Stomach smooth muscle (tissue), 2 donors: ENCODE data around the gene NR2C2.

Experiments
- H3K27ac ChIP-seq: one replicate; pipeline ENCODE4 v1.7.0; 2013; ENCODE audit warnings: mild to moderate bottlenecking, low read length, inconsistent platforms
- H3K27me3 ChIP-seq, 2 donors: one replicate each; pipeline ENCODE4 v1.7.0; 2013; ENCODE audit warnings: low read length in 2 of 2; ENCODE audit not compliant: insufficient read depth in 2 of 2, control insufficient read depth in 1 of 2
- H3K36me3 ChIP-seq, 2 donors: one replicate each; pipeline ENCODE4 v1.7.0; 2013; ENCODE audit warnings: low read length in 2 of 2; ENCODE audit not compliant: control insufficient read depth in 2 of 2, insufficient read depth in 2 of 2
- H3K4me1 ChIP-seq: one replicate; pipeline ENCODE4 v1.7.0; 2013; ENCODE audit warnings: low read length; ENCODE audit not compliant: control insufficient read depth, insufficient read depth
- H3K4me3 ChIP-seq, 2 donors: one replicate each; pipeline ENCODE4 v1.7.0; 2013; ENCODE audit warnings: low read length in 2 of 2
- H3K9ac ChIP-seq, 2 donors: one replicate each; pipeline ENCODE4 v1.7.0; 2013; ENCODE audit warnings: low read length in 2 of 2, mild to moderate bottlenecking in 1 of 2
- H3K9me3 ChIP-seq, 2 donors: one replicate each; pipeline ENCODE4 v1.7.0; 2013; ENCODE audit warnings: low read length in 2 of 2; ENCODE audit not compliant: control insufficient read depth in 2 of 2
- donor health status: healthy.
- donor health status: Pancreatic carcinoma.

The NR2C2 gene

GRCh38 chr3:15017191-15017590, 69.8 kb downstream of the NR2C2 start:
- Histone ChIP-seq H3K4me3 (no peak overlapping the region), H3K4me1 (no peaks in the 10 kb centered on the region), H3K9ac (no peak overlapping the region), H3K9me3 (no peaks in the 10 kb centered on the region), H3K27ac (no peak overlapping the region), H3K36me3 (peaks cover 35 to 56% of the 10 kb centered on the region in 2 donors), H3K27me3 (no peaks in the 10 kb centered on the region)

DNA sequence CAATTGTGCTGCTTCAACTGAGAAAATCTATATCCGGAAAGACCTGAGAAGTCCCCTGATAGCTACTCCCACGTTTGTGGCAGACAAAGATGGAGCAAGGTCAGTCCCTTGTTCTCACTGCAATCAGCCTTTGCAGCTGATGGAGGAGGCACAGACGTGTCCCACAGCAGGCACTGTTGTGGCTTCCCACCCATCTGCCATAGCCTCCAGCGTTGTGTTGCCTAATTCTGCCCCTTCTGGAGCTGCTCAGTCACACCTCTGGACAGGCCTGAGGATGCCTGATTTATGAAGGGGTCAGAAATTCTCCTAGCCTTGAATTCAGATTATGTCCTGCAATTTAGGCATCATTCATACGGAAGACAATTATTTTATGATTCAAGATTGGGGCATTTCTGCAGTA, 75.9 kb downstream of the NR2C2 start:
- Histone ChIP-seq H3K4me1 (no peaks in the 10 kb centered on the region), H3K36me3 (peaks cover 37 to 48% of the 10 kb centered on the region in 2 donors), H3K9me3 (no peaks in the 10 kb centered on the region), H3K27ac (no peak overlapping the region), H3K4me3 (no peak overlapping the region), H3K9ac (no peak overlapping the region), H3K27me3 (no peaks in the 10 kb centered on the region)

GRCh38 chr3:15023719-15024118, 76.3 kb downstream of the NR2C2 start:
- Histone ChIP-seq H3K9ac (no peak overlapping the region), H3K36me3 (peaks cover 42 to 48% of the 10 kb centered on the region in 2 donors), H3K4me1 (no peaks in the 10 kb centered on the region), H3K4me3 (no peak overlapping the region), H3K27ac (no peak overlapping the region), H3K9me3 (no peaks in the 10 kb centered on the region), H3K27me3 (no peaks in the 10 kb centered on the region)

DNA sequence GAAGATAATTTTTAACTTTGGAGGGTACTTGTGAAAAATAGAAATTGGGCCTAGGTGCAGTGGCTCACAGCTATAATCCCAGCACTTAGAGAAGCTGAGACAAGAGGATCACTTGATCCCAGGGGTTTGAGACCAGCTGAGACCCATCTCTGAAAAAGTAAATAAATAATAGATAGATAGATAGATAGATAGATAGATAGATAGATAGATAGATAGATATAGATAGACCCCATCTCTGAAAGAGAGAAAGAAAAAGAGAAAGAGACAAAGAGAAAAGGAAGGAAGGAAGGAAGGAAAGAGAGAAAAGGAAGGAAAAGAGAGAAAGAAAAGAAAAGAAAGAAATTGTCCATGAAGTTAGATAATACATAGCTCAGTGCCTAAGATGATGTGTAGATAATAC, 82.2 kb downstream of the NR2C2 start:
- H3K9ac ChIP-seq: no peak overlapping the region
- no peaks in the 10 kb centered on the region for H3K27me3 ChIP-seq
- H3K27ac ChIP-seq: no peak overlapping the region
- H3K36me3 ChIP-seq: peaks cover 48 to 54% of the 10 kb centered on the region in 2 donors
- H3K9me3 ChIP-seq: no peaks in the 10 kb centered on the region
- no peak overlapping the region for H3K4me3 ChIP-seq
- no peaks in the 10 kb centered on the region for H3K4me1 ChIP-seq

GRCh38 chr3:15032650-15033049, 85.3 kb downstream of the NR2C2 start:
- Histone ChIP-seq H3K9me3 (no peaks in the 10 kb centered on the region), H3K36me3 (peaks cover 46 to 62% of the 10 kb centered on the region in 2 donors), H3K27me3 (no peaks in the 10 kb centered on the region), H3K9ac (no peak overlapping the region), H3K4me3 (no peak overlapping the region), H3K4me1 (no peaks in the 10 kb centered on the region), H3K27ac (no peak overlapping the region)

- Histone ChIP-seq H3K4me1 (no peaks in the 10 kb centered on the region), H3K4me3 (no peak overlapping the region), H3K9me3 (no peaks in the 10 kb centered on the region), H3K27me3 (no peaks in the 10 kb centered on the region), H3K27ac (no peak overlapping the region), H3K9ac (no peak overlapping the region), H3K36me3 (peaks cover 49 to 66% of the 10 kb centered on the region in 2 donors)
Measured at GRCh38 chr3:15033103-15033502, 85.7 kb downstream of the NR2C2 start.

DNA sequence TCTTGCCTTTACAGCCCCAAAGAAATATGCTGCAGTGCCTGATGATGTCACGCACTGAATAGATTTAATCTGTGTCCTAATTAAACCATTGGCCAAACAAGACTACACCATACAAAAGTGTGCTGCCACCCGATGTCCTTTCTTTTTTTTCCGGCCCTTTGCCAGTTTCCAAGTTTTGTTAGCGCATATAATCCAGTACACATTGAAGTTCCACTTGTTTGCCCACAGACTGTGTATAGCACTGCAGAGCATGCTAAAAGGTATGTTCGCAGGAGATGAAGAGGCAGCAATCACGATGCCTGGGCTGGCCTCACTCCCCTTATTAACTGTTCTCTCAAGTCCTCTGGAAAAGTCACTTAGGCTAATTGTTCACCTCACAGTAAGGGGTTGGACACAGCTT, 90.9 kb downstream of the NR2C2 start:
- Histone ChIP-seq H3K4me1 (no peaks in the 10 kb centered on the region), H3K4me3 (no peak overlapping the region), H3K27ac (no peak overlapping the region), H3K27me3 (no peaks in the 10 kb centered on the region), H3K9me3 (no peaks in the 10 kb centered on the region), H3K9ac (no peak overlapping the region), H3K36me3 (peaks cover 36 to 61% of the 10 kb centered on the region in 2 donors)

DNA sequence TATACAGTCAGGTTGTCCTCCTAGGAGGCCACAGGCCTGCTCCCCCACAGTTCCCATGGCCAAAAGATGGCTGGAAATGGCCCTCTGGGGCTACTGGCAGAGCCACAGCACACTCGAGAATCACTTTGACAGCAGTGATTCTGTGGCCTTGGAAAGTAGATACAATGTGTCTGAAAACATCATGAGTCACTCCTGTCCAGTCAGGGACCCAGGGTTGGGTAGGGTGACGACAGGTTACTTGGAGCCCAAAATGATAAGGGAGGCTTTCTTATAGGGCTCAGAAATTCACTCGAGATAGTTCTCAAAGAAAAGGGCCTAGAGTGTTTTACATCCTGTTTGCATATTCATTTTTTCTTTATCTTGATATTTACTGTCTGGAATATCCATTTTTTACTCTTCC, 93.5 kb downstream of the NR2C2 start:
- H3K4me3 ChIP-seq: no peak overlapping the region
- H3K4me1 ChIP-seq: peaks cover 2% of the 10 kb centered on the region
- no peaks in the 10 kb centered on the region for H3K27me3 ChIP-seq
- H3K27ac ChIP-seq: no peak overlapping the region
- H3K9me3 ChIP-seq: no peaks in the 10 kb centered on the region
- H3K36me3 ChIP-seq: peaks cover 38 to 65% of the 10 kb centered on the region in 2 donors
- H3K9ac ChIP-seq: no peak overlapping the region

- Histone ChIP-seq H3K9me3 (no peaks in the 10 kb centered on the region), H3K27me3 (no peaks in the 10 kb centered on the region), H3K36me3 (peaks cover 46 to 69% of the 10 kb centered on the region in 2 donors), H3K4me3 (no peak overlapping the region), H3K4me1 (peaks cover 2% of the 10 kb centered on the region), H3K9ac (no peak overlapping the region), H3K27ac (no peak overlapping the region)
Measured at GRCh38 chr3:15041950-15042349, 94.6 kb downstream of the NR2C2 start.

DNA sequence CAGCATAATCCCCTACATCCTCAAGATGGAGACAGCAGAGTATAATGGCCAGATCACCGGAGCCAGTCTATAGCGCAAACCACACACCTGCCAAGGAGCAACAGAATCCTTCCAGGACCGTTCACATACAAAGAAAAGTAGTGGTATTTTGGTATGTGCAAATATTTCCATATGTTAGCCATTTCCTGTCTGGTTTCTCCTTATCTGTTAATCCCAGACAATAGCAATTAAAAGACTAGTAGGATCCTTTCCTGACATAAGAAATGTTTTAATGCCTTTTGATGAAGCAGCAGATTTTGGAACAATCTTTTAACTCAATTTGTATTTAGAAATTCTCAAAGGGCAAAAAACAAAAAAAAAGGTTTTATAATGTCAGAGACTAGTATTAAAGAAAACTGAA, 95.6 kb downstream of the NR2C2 start:
- H3K27me3 ChIP-seq: no peaks in the 10 kb centered on the region
- no peak overlapping the region for H3K27ac ChIP-seq
- H3K9me3 ChIP-seq: no peaks in the 10 kb centered on the region
- H3K36me3 ChIP-seq: peaks cover 42 to 68% of the 10 kb centered on the region in 2 donors
- no peak overlapping the region for H3K4me3 ChIP-seq
- H3K9ac ChIP-seq: no peak overlapping the region
- H3K4me1 ChIP-seq: peaks cover 2% of the 10 kb centered on the region

DNA sequence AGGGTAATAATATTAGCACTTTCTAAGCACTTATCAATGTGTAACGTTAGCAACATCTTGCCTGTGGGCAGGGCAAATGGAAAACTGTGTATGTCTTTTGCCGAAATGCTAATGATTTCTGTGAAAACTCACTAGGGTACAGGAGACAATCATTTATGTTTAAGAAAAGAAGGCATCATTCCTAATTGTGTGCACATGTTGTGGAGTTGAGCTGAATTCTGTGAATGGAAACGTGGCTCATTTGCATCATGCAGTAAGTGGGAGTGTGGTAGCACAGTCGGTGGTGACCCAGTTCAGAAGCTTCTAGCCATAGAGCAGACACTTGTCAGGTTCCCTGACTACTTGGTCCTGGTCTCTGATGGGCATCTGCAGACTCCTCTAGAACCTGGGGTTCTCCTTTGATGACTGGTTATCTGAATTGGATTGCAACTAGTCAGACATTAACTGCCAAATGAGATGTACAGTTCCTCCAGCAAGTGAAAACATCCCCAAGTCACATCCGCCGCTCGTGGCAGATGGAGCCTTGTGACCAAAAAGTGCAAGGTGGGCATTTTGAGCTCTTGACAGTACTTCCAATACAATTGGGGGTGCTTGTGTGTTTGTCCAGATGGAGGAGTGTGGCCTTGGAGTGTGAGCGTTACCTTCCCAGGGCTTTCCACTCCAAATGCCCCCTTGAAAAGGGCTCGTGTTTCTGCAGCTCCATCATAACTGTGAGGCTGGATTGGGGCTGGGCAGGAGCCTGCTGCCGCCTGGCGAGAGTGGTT, 96.2 kb downstream of the NR2C2 start:
- Histone ChIP-seq H3K4me3 (no peak overlapping the region), H3K9ac (no peak overlapping the region), H3K27ac (no peak overlapping the region), H3K4me1 (peaks cover 2% of the 10 kb centered on the region), H3K9me3 (no peaks in the 10 kb centered on the region), H3K36me3 (peaks cover 43 to 65% of the 10 kb centered on the region in 2 donors), H3K27me3 (no peaks in the 10 kb centered on the region)
